K562 (cell line): ENCODE measurements around the gene FEN1. TPM values are rescaled to one million over a fixed set of nuclear protein-coding genes. Genes with fewer than 3 reads are reported as not detected.

Experiments
- ASH1L ChIP-seq: fragments of 450-650 bp; IDR thresholded peaks from 2 replicates; pipeline ENCODE4 v1.6.1; 2018; ENCODE audit warnings: borderline replicate concordance, mild to moderate bottlenecking, low read depth; ENCODE audit not compliant: partially characterized antibody
- ESRRB ChIP-seq: fragments of 250-450 bp; sonication (Bioruptor Pico); IDR thresholded peaks from 2 replicates; pipeline ENCODE4 v1.5.0; 2020; ENCODE audit warnings: mild to moderate bottlenecking, moderate library complexity, borderline replicate concordance
- ETV5 ChIP-seq: sonication (generic); formaldehyde crosslinking; IDR thresholded peaks from 2 replicates; pipeline ENCODE4 v1.4.0; 2020; ENCODE audit warnings: low read depth, mild to moderate bottlenecking, missing genetic modification reagents
- FOS ChIP-seq: IDR thresholded peaks from 3 replicates; pipeline ENCODE4 v1.6.1; 2011; ENCODE audit not compliant: insufficient read length; ENCODE audit errors: extremely low read depth
- FOSL1 ChIP-seq: fragments of 200-800 bp; sonication (Bioruptor generic); conservative IDR thresholded peaks from 2 replicates; pipeline ENCODE4 v1.6.1; 2016; ENCODE audit warnings: missing genetic modification characterization, missing compliant biosample characterization
- FOXA3 ChIP-seq, 2 experiments: fragments of 450-650 bp in 1 of 2; sonication (generic) in 1 of 2; formaldehyde crosslinking; IDR thresholded peaks in 1 of 2; conservative IDR thresholded peaks in 1 of 2; 2 replicates each; pipeline versions ENCODE4 v1.4.0 to v1.8.0; 2020 to 2022; ENCODE audit warnings: mild to moderate bottlenecking in 2 of 2, missing genetic modification reagents in 1 of 2
- GATAD2A ChIP-seq: fragments of 450-650 bp; IDR thresholded peaks from 2 replicates; pipeline ENCODE4 v1.6.1; 2017
- L3MBTL2 ChIP-seq: fragments of 450-650 bp; IDR thresholded peaks from 2 replicates; pipeline ENCODE4 v1.6.1; 2016; ENCODE audit warnings: mild to moderate bottlenecking, moderate library complexity
- MAFG ChIP-seq: fragments of 450-650 bp; conservative IDR thresholded peaks from 2 replicates; pipeline ENCODE4 v1.6.1; 2016; ENCODE audit warnings: missing genetic modification characterization, missing compliant biosample characterization
- MECOM ChIP-seq: fragments of 250-450 bp; sonication (Bioruptor Pico); IDR thresholded peaks from 2 replicates; pipeline ENCODE4 v1.8.0; 2022; ENCODE audit warnings: inconsistent platforms
- SMARCA5 ChIP-seq: fragments of 450-650 bp; IDR thresholded peaks from 2 replicates; pipeline ENCODE4 v1.6.1; 2016
- ZNF3 ChIP-seq: fragments of 250-450 bp; sonication (Bioruptor Pico); IDR thresholded peaks from 2 replicates; pipeline ENCODE4 v1.5.0; 2021; ENCODE audit warnings: mild to moderate bottlenecking, moderate library complexity
- polyA plus RNA-seq, 8 experiments: library from polyadenylated mRNA; depleted of rRNA in 4 of 8; stranded (reverse) in 5 of 8; unstranded in 3 of 8; fragments of >200 nt; fragmentation: Nextera tagmentation in 2 of 8; fragmentation: Illumina TruSeq in 1 of 8; extraction: Ambion mirVana in 2 of 8; extraction: Trizol in 1 of 8; gene quantifications; 2 replicates each; pipeline versions ENCODE4 v1.2.1 to v1.2.3, GENCODE V29; 2011 to 2014; ENCODE audit warnings: inconsistent platforms in 1 of 8, missing spikeins in 1 of 8
- total RNA-seq, 7 experiments: library from RNA; depleted of rRNA in 6 of 7; stranded (reverse); fragments of >200 nt in 6 of 7; fragmentation: Illumina TruSeq in 2 of 7; extraction: Trizol in 2 of 7; gene quantifications; 2 replicates each; pipeline versions ENCODE4 v1.2.1 to v1.2.3, GENCODE V29; 2011 to 2021; ENCODE audit warnings: low replicate concordance in 1 of 7
- TF ChIP-seq, protein P1 (sequence below): fragments of 250-450 bp; sonication (Bioruptor Pico); IDR thresholded peaks from 2 replicates; pipeline ENCODE4 v1.5.0; 2021; ENCODE audit warnings: mild to moderate bottlenecking, moderate library complexity
- TF ChIP-seq, protein P2 (sequence below), 2 experiments: fragments of 450-650 bp; IDR thresholded peaks; 2 replicates each; pipeline ENCODE4 v1.6.1; 2018; ENCODE audit warnings: mild to moderate bottlenecking in 2 of 2, low read depth in 1 of 2; ENCODE audit not compliant: partially characterized antibody in 2 of 2
- TF ChIP-seq, protein P3 (sequence below): fragments of 450-650 bp; IDR thresholded peaks from 2 replicates; pipeline ENCODE4 v1.6.1; 2016; ENCODE audit warnings: borderline replicate concordance

The FEN1 gene
- total and polyA plus RNA-seq, 9 of the 15 experiments (the other 6 are each of a cell fraction or from before 2014, with no cell fraction given) = 58.1 to 156 (median 137) TPM

DNA sequence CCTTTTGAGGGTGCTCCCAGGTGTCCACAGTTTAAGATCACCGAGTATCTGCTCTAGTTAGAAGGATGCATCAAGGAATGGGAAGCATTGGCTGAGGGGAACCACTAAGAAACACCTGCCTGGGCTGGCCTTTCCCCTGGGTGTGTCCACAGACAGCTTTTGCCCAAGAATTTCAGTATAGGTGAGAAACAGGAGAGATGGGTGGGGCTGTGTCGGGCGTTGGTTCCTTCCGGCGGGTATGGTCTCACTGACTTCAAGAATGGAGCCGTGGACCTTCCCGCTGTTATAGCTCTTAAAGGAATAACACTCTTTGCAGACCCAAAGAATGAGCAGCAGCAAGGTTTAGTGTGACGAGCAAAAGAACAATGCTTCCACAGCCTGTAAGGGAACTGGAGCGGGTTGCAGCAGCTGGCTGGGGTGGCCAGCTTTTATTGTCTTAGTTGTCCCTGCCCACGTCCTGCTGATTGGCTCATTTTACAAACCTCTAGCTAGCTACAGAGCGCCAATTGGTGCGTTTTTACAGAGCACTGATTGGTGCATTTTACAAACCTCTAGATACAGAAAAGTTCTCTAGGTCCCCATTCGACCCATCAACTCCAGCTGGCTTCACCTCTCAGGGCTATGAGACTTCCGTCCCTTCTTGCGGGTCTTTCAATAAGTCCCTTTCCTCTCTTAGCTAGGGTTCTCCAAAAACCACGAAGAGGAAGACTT is 21.7 kb downstream of the FEN1 start (continued):
- TF ChIP-seq ZNF3 (CRISPR knock-in tag) (peak; percentile 39; the same call in 1 of the 2 replicates), GATAD2A (no peak), MECOM (CRISPR knock-in tag) (peak; percentile 69; the same call in 1 of the 2 replicates), FOSL1 (tag) (no peak), MAFG (tag) (no peak), ESRRB (CRISPR knock-in tag) (0 out of 2 replicates have a peak, but pooled peaks have one; percentile 26), L3MBTL2 (no peak), SMARCA5 (peak; percentile 60; the same call in 1 of the 2 replicates), FOXA3 (CRISPR knock-in tag; conservative IDR thresholded peaks at IDR 0.05 in 1 of 2, IDR thresholded peaks at IDR 0.05 in 1 of 2) (0 out of 4 replicates have a peak, but pooled peaks of 1 of the 2 experiments have one; percentile 17), FOS (peak; percentile 62), ASH1L (peak; percentile 18), ETV5 (CRISPR knock-in tag) (peak; percentile 46; the same call in 1 of the 2 replicates)
- TF ChIP-seq, protein P1, sequence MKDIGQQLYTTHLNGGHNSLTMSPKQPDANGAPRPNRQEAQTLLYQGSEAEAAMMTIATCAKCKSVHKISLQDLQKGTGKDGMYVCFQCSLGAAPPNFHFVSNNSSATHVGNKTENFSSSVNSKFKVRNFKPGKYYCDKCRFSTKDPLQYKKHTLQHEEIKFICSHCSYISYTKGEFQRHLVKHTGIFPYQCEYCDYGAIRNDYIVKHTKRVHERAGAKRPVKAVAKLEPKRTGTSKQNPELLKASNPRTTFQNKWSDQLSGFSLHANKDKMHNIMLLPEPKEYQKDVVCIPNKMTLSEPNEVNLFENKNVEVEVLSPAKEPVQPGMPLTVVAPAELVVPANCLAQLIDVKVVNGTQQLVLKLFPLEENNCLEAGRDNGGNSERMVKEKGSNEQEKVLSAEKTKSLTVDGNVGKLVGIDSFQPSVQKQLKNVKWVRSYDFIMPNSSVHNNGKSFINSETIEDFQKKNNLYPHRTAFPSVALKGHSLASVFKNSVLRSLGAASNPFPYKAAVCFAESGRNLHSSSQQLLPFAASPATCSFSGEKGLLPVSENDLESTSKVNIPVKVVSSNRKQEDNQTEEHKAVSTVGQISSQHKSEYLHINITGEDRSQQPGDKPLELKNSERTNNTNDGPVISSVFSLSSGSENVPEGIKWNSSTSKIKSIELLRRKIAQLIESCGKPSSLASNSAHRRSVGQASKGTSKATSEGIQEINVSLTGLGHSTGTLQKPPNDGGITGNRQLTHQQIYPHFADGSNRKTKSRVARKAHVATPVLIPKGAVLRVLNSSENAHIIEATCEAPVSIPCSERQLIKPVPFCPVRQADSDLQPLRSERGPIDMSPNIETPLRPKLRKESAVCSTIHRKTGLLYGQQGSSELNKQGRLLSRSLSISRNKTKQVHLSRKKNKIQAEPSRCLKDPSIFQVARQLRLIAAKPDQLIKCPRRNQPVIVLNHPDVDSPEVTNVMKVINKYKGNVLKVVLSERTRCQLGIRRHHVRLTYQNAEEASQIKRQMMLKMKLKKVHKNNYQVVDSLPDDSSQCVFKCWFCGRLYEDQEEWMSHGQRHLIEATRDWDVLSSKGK (CRISPR knock-in tag) = no peak
- TF ChIP-seq, protein P2, sequence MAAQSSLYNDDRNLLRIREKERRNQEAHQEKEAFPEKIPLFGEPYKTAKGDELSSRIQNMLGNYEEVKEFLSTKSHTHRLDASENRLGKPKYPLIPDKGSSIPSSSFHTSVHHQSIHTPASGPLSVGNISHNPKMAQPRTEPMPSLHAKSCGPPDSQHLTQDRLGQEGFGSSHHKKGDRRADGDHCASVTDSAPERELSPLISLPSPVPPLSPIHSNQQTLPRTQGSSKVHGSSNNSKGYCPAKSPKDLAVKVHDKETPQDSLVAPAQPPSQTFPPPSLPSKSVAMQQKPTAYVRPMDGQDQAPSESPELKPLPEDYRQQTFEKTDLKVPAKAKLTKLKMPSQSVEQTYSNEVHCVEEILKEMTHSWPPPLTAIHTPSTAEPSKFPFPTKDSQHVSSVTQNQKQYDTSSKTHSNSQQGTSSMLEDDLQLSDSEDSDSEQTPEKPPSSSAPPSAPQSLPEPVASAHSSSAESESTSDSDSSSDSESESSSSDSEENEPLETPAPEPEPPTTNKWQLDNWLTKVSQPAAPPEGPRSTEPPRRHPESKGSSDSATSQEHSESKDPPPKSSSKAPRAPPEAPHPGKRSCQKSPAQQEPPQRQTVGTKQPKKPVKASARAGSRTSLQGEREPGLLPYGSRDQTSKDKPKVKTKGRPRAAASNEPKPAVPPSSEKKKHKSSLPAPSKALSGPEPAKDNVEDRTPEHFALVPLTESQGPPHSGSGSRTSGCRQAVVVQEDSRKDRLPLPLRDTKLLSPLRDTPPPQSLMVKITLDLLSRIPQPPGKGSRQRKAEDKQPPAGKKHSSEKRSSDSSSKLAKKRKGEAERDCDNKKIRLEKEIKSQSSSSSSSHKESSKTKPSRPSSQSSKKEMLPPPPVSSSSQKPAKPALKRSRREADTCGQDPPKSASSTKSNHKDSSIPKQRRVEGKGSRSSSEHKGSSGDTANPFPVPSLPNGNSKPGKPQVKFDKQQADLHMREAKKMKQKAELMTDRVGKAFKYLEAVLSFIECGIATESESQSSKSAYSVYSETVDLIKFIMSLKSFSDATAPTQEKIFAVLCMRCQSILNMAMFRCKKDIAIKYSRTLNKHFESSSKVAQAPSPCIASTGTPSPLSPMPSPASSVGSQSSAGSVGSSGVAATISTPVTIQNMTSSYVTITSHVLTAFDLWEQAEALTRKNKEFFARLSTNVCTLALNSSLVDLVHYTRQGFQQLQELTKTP (IDR thresholded peaks at IDR 0.05; ENCODE audit: low read depth in 1 of 2, partially characterized antibody in 2 of 2) = peak in 1 of 2 experiments; percentile 32
- TF ChIP-seq, protein P3, sequence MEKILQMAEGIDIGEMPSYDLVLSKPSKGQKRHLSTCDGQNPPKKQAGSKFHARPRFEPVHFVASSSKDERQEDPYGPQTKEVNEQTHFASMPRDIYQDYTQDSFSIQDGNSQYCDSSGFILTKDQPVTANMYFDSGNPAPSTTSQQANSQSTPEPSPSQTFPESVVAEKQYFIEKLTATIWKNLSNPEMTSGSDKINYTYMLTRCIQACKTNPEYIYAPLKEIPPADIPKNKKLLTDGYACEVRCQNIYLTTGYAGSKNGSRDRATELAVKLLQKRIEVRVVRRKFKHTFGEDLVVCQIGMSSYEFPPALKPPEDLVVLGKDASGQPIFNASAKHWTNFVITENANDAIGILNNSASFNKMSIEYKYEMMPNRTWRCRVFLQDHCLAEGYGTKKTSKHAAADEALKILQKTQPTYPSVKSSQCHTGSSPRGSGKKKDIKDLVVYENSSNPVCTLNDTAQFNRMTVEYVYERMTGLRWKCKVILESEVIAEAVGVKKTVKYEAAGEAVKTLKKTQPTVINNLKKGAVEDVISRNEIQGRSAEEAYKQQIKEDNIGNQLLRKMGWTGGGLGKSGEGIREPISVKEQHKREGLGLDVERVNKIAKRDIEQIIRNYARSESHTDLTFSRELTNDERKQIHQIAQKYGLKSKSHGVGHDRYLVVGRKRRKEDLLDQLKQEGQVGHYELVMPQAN = 0 out of 2 replicates have a peak, but pooled peaks have one; percentile 27
